Measurements from ENCODE around the gene LLGL1. TPM values are rescaled to one million over a fixed set of nuclear protein-coding genes. Genes with fewer than 3 reads are reported as not detected.

Gene LLGL1
- total and polyA plus RNA-seq, 2 donors (not counting 1 experiment from before 2014, with no cell fraction given): 14.9 to 15.2 TPM

DNA sequence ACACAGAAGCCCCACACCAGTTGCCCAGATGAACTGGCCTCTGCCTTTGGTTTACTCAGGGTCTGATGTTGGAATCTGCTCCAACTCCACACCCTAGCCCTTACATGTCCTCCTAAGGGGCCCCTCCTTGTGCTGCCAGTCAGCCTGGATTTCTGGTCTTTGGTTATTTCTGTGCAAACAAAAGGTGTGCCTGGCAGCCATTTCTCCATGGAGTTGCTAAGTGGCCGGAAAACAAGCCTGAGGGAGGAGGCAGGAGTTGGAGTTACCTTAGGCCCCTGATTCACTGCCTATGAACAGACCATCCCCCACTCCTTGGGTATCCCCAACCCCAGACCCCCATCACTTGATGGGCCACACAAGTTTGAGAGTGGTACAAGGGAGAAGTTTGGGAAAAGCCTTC is 46.2 kb upstream of the LLGL1 start:
- ATAC-seq (ENCODE audit: low read depth) (no peak), DNase-seq (no peak)
- TF ChIP-seq, protein P1, sequence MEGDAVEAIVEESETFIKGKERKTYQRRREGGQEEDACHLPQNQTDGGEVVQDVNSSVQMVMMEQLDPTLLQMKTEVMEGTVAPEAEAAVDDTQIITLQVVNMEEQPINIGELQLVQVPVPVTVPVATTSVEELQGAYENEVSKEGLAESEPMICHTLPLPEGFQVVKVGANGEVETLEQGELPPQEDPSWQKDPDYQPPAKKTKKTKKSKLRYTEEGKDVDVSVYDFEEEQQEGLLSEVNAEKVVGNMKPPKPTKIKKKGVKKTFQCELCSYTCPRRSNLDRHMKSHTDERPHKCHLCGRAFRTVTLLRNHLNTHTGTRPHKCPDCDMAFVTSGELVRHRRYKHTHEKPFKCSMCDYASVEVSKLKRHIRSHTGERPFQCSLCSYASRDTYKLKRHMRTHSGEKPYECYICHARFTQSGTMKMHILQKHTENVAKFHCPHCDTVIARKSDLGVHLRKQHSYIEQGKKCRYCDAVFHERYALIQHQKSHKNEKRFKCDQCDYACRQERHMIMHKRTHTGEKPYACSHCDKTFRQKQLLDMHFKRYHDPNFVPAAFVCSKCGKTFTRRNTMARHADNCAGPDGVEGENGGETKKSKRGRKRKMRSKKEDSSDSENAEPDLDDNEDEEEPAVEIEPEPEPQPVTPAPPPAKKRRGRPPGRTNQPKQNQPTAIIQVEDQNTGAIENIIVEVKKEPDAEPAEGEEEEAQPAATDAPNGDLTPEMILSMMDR (IDR thresholded peaks at IDR 0.05): no peak
- no peak for TF ChIP-seq EZH2 (IDR thresholded peaks at IDR 0.05; ENCODE audit: borderline replicate concordance, insufficient read depth, low read depth, low read length, poor library complexity, severe bottlenecking)
- Histone ChIP-seq H3K9me3 (ENCODE audit: control extremely low read depth in 1 of 3, control insufficient read depth in 2 of 3, insufficient read depth in 1 of 3, low read length in 2 of 3) (no peaks in the 10 kb centered on the region), H3K27ac (ENCODE audit: low read length in 2 of 2) (no peak overlapping the region), H3K36me3 (replicated peaks in 1 of 2; ENCODE audit: control extremely low read depth in 1 of 2, control insufficient read depth in 1 of 2, extremely low read depth in 1 of 2, insufficient read depth in 2 of 2, low read length in 1 of 2) (no peaks in the 10 kb centered on the region), H3K4me1 (ENCODE audit: control insufficient read depth in 2 of 2, insufficient read depth in 2 of 2, low read length in 2 of 2) (peaks cover 14 to 19% of the 10 kb centered on the region in 2 donors), H3K4me2 (replicated peaks; ENCODE audit: low read depth, low read length, poor library complexity, severe bottlenecking) (no peak overlapping the region), H3K79me2 (ENCODE audit: control insufficient read depth, insufficient read depth, low read length) (peaks cover 6% of the 10 kb centered on the region), H3K4me3 (ENCODE audit: control extremely low read depth in 1 of 5, extremely low read depth in 1 of 5, insufficient read depth in 1 of 5, low read depth in 2 of 5, low read length in 4 of 5) (no peak overlapping the region), H4K20me1 (ENCODE audit: control insufficient read depth, insufficient read depth, low read length, poor library complexity, severe bottlenecking) (no peaks in the 10 kb centered on the region), H2AFZ (ENCODE audit: insufficient read depth, low read depth, low read length, poor library complexity, severe bottlenecking) (no peak overlapping the region), H3K27me3 (replicated peaks in 1 of 4; ENCODE audit: control extremely low read depth in 1 of 4, control insufficient read depth in 3 of 4, insufficient read depth in 4 of 4, low read length in 3 of 4) (no peaks in the 10 kb centered on the region), H3K9ac (ENCODE audit: low read length) (no peak overlapping the region)
- Mint-ChIP-seq H3K9me3 (ENCODE audit: insufficient read depth) (no peaks in the 10 kb centered on the region), H3K4me1 (peaks cover 20% of the 10 kb centered on the region), H3K4me3 (no peak overlapping the region), H3K27ac (no peak overlapping the region), H3K27me3 (no peaks in the 10 kb centered on the region)
- no CpG with 5 or more reads among the region's 1 CpG for WGBS (ENCODE audit: insufficient coverage)
- ChIA-PET POLR2A (no interaction called here), CTCF (no interaction called here)
- intact Hi-C loops (cut with micrococcal nuclease): no loop called here

DNA sequence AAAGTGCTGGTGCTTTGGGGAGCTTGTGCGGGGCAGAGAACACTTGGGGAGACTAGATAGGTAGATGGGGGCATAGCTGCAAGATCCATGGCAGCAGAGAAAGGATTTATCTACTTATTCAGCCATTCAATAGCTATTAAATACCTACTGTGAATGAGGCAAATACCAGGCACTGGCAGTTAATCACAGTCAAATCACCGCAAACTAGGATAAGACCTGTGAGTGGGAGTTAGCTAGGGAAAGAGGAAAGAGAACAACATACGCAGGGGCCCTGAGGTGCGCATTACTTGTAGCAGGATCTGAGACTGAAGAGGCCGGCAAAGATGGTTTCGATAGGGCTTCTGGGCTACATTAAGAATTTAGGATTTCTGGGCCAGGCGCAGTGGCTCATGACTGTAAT is 45.6 kb upstream of the LLGL1 start:
- Histone ChIP-seq H3K4me2 (replicated peaks; ENCODE audit: low read depth, low read length, poor library complexity, severe bottlenecking) (no peak overlapping the region), H3K9me3 (ENCODE audit: control extremely low read depth in 1 of 3, control insufficient read depth in 2 of 3, insufficient read depth in 1 of 3, low read length in 2 of 3) (no peaks in the 10 kb centered on the region), H4K20me1 (ENCODE audit: control insufficient read depth, insufficient read depth, low read length, poor library complexity, severe bottlenecking) (peaks cover 2% of the 10 kb centered on the region), H3K79me2 (ENCODE audit: control insufficient read depth, insufficient read depth, low read length) (peaks cover 12% of the 10 kb centered on the region), H3K4me1 (ENCODE audit: control insufficient read depth in 2 of 2, insufficient read depth in 2 of 2, low read length in 2 of 2) (peaks cover 15 to 22% of the 10 kb centered on the region in 2 donors), H2AFZ (ENCODE audit: insufficient read depth, low read depth, low read length, poor library complexity, severe bottlenecking) (no peak overlapping the region), H3K36me3 (replicated peaks in 1 of 2; ENCODE audit: control extremely low read depth in 1 of 2, control insufficient read depth in 1 of 2, extremely low read depth in 1 of 2, insufficient read depth in 2 of 2, low read length in 1 of 2) (no peaks in the 10 kb centered on the region), H3K27me3 (replicated peaks in 1 of 4; ENCODE audit: control extremely low read depth in 1 of 4, control insufficient read depth in 3 of 4, insufficient read depth in 4 of 4, low read length in 3 of 4) (no peaks in the 10 kb centered on the region), H3K27ac (ENCODE audit: low read length in 2 of 2) (no peak overlapping the region), H3K9ac (ENCODE audit: low read length) (no peak overlapping the region), H3K4me3 (ENCODE audit: control extremely low read depth in 1 of 5, extremely low read depth in 1 of 5, insufficient read depth in 1 of 5, low read depth in 2 of 5, low read length in 4 of 5) (no peak overlapping the region)
- no peak overlapping the region for H3K27ac Mint-ChIP-seq
- intact Hi-C loops (cut with micrococcal nuclease): no loop called here
- over 99% methylated on average over 6 of the region's 7 CpGs for WGBS (ENCODE audit: insufficient coverage)
- H3K9me3 Mint-ChIP-seq (ENCODE audit: insufficient read depth): no peaks in the 10 kb centered on the region
- TF ChIP-seq, protein P1 (IDR thresholded peaks at IDR 0.05): no peak
- TF ChIP-seq EZH2 (IDR thresholded peaks at IDR 0.05; ENCODE audit: borderline replicate concordance, insufficient read depth, low read depth, low read length, poor library complexity, severe bottlenecking): no peak
- ATAC-seq (ENCODE audit: low read depth) (no peak), DNase-seq (no peak)
- H3K4me1 Mint-ChIP-seq: peaks cover 22% of the 10 kb centered on the region
- POLR2A ChIA-PET: no interaction called here
- no peak overlapping the region for H3K4me3 Mint-ChIP-seq
- H3K27me3 Mint-ChIP-seq: no peaks in the 10 kb centered on the region
- CTCF ChIA-PET: interaction anchor here (0.7 kb wide), 2 partner anchors 33 to 547 kb away, joined by 3 to 5 read pairs; no protein-coding TSS in a partner anchor

Data from B cell (primary cell).